ENCODE measurements around the gene PRPS1.

- TF ChIP-seq CTCF (IDR thresholded peaks at IDR 0.05): no peak
- TF ChIP-seq POLR2A (IDR thresholded peaks at IDR 0.05): no peak
- TF ChIP-seq POLR2AphosphoS5 (IDR thresholded peaks at IDR 0.05): no peak
Observed at GRCh38 chrX:107601759-107602158, 26.6 kb upstream of the PRPS1 start.

Measured in suprapubic skin (tissue), 4 donors.